GM18505 (cell line): ENCODE measurements around the gene RRAGB.

Experiments
- ATAC-seq: cut with Tn5 transposase; IDR thresholded peaks from one replicate; pipeline ENCODE4 v1.9.1; 2021; ENCODE audit not compliant: unreplicated experiment
- POLR2A ChIP-seq: IDR thresholded peaks from 4 replicates; pipeline ENCODE4 v1.6.1; 2011; ENCODE audit warnings: borderline replicate concordance; ENCODE audit not compliant: insufficient read depth, insufficient read length; ENCODE audit errors: extremely low read depth

RRAGB gene

DNA sequence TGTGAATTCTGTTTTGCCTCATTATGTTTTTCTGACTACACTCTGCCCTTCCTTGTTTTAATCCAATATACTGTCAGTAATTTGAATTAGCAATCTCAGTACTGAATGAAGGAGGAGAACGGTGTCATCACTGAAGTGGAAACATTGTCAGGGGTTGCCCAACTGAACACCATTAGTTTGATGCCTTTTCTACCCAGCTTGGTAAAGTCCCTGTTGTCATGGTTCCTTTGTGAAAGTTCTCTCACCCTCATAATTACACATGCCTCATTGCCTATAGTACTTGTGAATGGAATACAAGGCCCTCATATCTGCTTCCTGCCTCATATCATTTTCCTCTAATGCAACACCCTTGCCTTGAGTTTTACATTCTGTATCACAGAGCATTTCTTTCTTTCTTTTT is 76.9 kb downstream of the RRAGB start:
- peak; percentile 98 for ATAC-seq
- TF ChIP-seq POLR2A: no peak

DNA sequence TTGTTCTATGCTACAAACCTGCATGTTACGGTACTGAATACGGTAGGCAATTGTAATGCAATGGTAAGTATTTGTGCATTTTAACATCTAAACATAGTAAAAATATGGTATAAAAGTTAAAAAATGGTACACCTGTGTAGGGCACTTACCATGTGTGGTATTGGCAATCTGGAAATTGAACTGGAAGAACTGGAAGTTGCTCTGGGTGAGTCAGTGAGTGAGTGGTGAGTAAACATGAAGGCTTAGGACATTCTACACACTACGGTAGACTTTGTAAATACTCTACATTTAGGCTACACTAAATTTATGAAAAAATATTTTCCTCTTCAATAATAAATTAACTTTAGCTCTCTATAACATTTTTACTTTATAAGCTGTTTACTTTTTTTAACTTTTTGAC is 78.9 kb downstream of the RRAGB start:
- ATAC-seq: no peak

DNA sequence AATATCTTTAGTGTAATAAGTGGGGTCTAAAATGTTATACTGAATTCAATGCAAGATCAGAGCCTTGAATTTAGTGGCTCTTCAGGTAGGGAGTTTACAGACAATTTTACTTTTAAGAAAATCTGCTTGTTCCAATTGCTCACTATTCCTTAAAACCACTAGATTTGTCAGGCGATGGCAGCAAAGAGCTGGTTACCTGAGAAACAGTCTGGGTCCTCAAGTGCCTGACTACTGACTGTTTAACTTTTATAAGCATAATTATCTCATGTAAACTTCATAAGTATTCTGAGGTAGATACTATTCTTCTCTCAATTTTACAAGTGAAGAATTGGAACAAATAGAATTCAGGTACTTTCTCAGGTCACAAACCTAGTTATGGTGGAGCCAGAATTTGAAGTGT is 84.3 kb downstream of the RRAGB start:
- TF ChIP-seq POLR2A: no peak
- no peak for ATAC-seq

More for the DNA sequence above, 78.9 kb downstream of the RRAGB start:
- TF ChIP-seq POLR2A: no peak
